A673 (cell line): ENCODE results near the gene TRAF4. TPM values are rescaled to one million over a fixed set of nuclear protein-coding genes. Genes with fewer than 3 reads are reported as not detected.

Source experiments
- BruUV-seq: library from RNA; stranded (reverse); fragments of 400-500 nt; replicated peaks from 2 replicates; lab custom pipeline; 2021; lab: Mats Ljungman, UMichigan
- CTCF ChIA-PET: fragments of 300-600 bp; sonication (Branson Sonifier 250); formaldehyde crosslinking; loops from one replicate; lab custom pipeline; 2022; ENCODE audit warnings: antibody characterized with exemption; lab: Charles Lee
- POLR2A ChIA-PET: fragments of 300-600 bp; sonication (Branson Sonifier 250); formaldehyde crosslinking; loops from one replicate; lab custom pipeline; 2022; ENCODE audit warnings: antibody characterized with exemption; ENCODE audit not compliant: low non-redundant PET; lab: Charles Lee
- DNase-seq: peaks from one replicate; pipeline ENCODE4 v3.0.0-alpha.2; 2015; ENCODE audit warnings: low spot score
- H3K27ac ChIP-seq: fragments of 200-600 bp; sonication (generic); 2 replicates; pipeline ENCODE4 v1.5.1; 2016; ENCODE audit warnings: mixed run types, low read depth, mild to moderate bottlenecking, mixed read lengths, antibody characterized with exemption, low read length; ENCODE audit not compliant: poor library complexity, severe bottlenecking
- H3K27me3 ChIP-seq: fragments of 200-600 bp; sonication (generic); replicated peaks from 2 replicates; pipeline ENCODE4 v1.6.1; 2017; ENCODE audit warnings: mixed run types, low read depth, mild to moderate bottlenecking, mixed read lengths, antibody characterized with exemption, low read length; ENCODE audit not compliant: insufficient read depth, poor library complexity
- H3K36me3 ChIP-seq: fragments of 200-600 bp; sonication (generic); 2 replicates; pipeline ENCODE4 v1.6.1; 2016; ENCODE audit warnings: mixed run types, mild to moderate bottlenecking, mixed read lengths, antibody characterized with exemption, low read length; ENCODE audit not compliant: insufficient read depth, poor library complexity, severe bottlenecking
- H3K4me1 ChIP-seq: fragments of 200-600 bp; sonication (generic); 2 replicates; pipeline ENCODE4 v1.6.1; 2017; ENCODE audit warnings: mixed run types, mild to moderate bottlenecking, mixed read lengths, antibody characterized with exemption, low read length; ENCODE audit not compliant: insufficient read depth, poor library complexity, severe bottlenecking
- H3K4me3 ChIP-seq: fragments of 200-600 bp; sonication (generic); 2 replicates; pipeline ENCODE4 v1.5.1; 2016; ENCODE audit warnings: low read depth, mixed run types, mild to moderate bottlenecking, mixed read lengths, low read length; ENCODE audit not compliant: poor library complexity, severe bottlenecking
- H3K9me3 ChIP-seq: fragments of 200-600 bp; sonication (generic); 2 replicates; pipeline ENCODE4 v1.6.1; 2016; ENCODE audit warnings: mixed run types, low read depth, mild to moderate bottlenecking, mixed read lengths, antibody characterized with exemption, low read length; ENCODE audit not compliant: poor library complexity, severe bottlenecking
- CTCF ChIP-seq: fragments of 300-800, 200-600 bp; sonication (generic); conservative IDR thresholded peaks from 2 replicates; pipeline ENCODE4 v1.5.1; 2017; ENCODE audit warnings: low read depth, mild to moderate bottlenecking, antibody characterized with exemption, low read length, moderate library complexity, mixed read lengths
- EZH2 ChIP-seq: fragments of 200-600 bp; sonication (generic); IDR thresholded peaks from 2 replicates; pipeline ENCODE4 v1.6.1; 2017; ENCODE audit warnings: borderline replicate concordance, low read depth, mild to moderate bottlenecking, mixed read lengths, antibody characterized with exemption, low read length; ENCODE audit not compliant: poor library complexity, severe bottlenecking
- intact Hi-C: fragments of 100-400 bp; cut with micrococcal nuclease; formaldehyde crosslinking; loops from one replicate; pipeline ENCODE4 v1.10.0; 2022; ENCODE audit not compliant: unreplicated experiment
- total RNA-seq: library from RNA; stranded (reverse); gene quantifications from 2 replicates; pipeline ENCODE4 v1.2.3, GENCODE V29; 2021

TRAF4 gene
- total RNA-seq, 1 experiment from 2014 or later: 128 TPM

GRCh38 chr17:28700278-28700677, 43.5 kb upstream of the TRAF4 start:
- no peak for DNase-seq
- ChIA-PET POLR2A (interaction anchor here (0.6 kb wide), 1 partner anchor 94 kb away, joined by 3 read pairs; no protein-coding TSS in a partner anchor), CTCF (no interaction called here)
- intact Hi-C loops: no loop called here
- TF ChIP-seq EZH2: no peak
- TF ChIP-seq CTCF: no peak
- no peaks in the 10 kb centered on the region for H3K4me1 ChIP-seq
- H3K9me3 ChIP-seq: no peaks in the 10 kb centered on the region
- H3K36me3 ChIP-seq: peaks cover 78% of the 10 kb centered on the region
- no TSS peak for BruUV-seq
- no peaks in the 10 kb centered on the region for H3K27me3 ChIP-seq
- no peak overlapping the region for H3K4me3 ChIP-seq
- H3K27ac ChIP-seq: no peak overlapping the region

GRCh38 chr17:28700830-28701492, 42.9 kb upstream of the TRAF4 start:
- ChIA-PET POLR2A (no interaction called here), CTCF (no interaction called here)
- H3K27me3 ChIP-seq: no peaks in the 10 kb centered on the region
- intact Hi-C loops: no loop called here
- no peaks in the 10 kb centered on the region for H3K9me3 ChIP-seq
- no TSS peak for BruUV-seq
- DNase-seq: no peak
- H3K4me1 ChIP-seq: no peaks in the 10 kb centered on the region
- peaks cover 71% of the 10 kb centered on the region for H3K36me3 ChIP-seq
- H3K27ac ChIP-seq: no peak overlapping the region
- H3K4me3 ChIP-seq: no peak overlapping the region
- no peak for TF ChIP-seq EZH2
- no peak for TF ChIP-seq CTCF

GRCh38 chr17:28702026-28702751, 41.6 kb upstream of the TRAF4 start:
- Histone ChIP-seq H3K27ac (no peak overlapping the region), H3K4me1 (no peaks in the 10 kb centered on the region), H3K9me3 (no peaks in the 10 kb centered on the region), H3K27me3 (no peaks in the 10 kb centered on the region), H3K4me3 (no peak overlapping the region), H3K36me3 (peaks cover 59% of the 10 kb centered on the region)
- ChIA-PET CTCF (no interaction called here), POLR2A (interaction anchor here (0.6 to 0.9 kb wide), 2 partner anchors 9 to 326 kb away, joined by 3 to 4 read pairs; no protein-coding TSS in a partner anchor)
- TF ChIP-seq EZH2 (no peak), CTCF (no peak)
- intact Hi-C loops: no loop called here
- DNase-seq: no peak
- no TSS peak for BruUV-seq
